ENCODE data around the gene STS. TPM values are rescaled to one million over a fixed set of nuclear protein-coding genes. Genes with fewer than 3 reads are reported as not detected.

STS gene
- total RNA-seq, 1 experiment from 2014 or later = 2.9 TPM

DNA sequence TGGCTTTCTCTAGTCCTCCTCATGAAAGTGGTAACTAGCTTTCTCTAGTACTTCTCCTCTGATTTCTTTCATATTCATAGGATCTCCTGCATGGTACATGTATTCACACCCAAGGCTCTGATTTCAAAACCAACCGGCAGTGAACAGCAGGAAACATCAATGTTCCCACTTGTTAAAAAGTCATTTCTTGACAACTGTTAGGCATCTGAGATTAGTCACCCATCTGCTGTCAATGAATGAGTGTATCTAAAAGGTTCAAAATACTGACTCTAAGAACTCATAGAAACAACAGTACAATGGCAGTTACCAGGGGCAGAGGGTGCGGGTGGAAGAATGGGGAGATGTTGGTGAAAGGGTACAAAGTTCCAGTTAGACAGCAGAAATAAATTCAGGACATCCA is 31.9 kb downstream of the STS start:
- DNase-seq (ENCODE audit: low spot score) = no peak

GRCh38 chrX:7184816-7185215 is 37.3 kb downstream of the STS start:
- DNase-seq (ENCODE audit: low spot score) = no peak

- no peak for DNase-seq (ENCODE audit: low spot score)
These were observed 41.2 kb downstream of the STS start for GRCh38 chrX:7188672-7189071.

GRCh38 chrX:7190157-7190556 is 42.6 kb downstream of the STS start:
- no peak for DNase-seq (ENCODE audit: low spot score)

DNA sequence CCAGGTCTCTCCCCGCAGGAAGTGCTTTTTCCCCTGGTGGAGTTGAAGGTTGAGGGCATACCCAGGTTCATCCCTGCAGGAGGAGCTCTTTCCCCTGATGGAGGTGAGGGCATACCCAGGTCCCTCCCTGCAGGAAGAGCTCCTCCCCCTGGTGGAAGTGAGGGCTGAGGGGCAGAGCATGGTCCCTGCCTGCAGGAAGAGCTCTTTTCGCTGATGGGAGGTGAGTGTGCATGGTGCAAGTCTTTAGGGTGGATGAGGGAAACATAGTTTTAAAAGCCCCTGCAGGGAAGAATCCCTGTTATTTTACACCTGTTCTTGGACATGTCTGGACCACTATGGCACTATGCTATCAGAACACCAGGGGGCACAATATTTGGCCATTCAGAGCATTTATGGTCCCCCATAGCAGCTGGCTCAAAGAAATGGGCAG is 44.2 kb downstream of the STS start:
- DNase-seq (ENCODE audit: low spot score) = no peak

- no peak for DNase-seq (ENCODE audit: low spot score)
These were observed 45.4 kb downstream of the STS start for GRCh38 chrX:7192871-7193270.

GRCh38 chrX:7194606-7195005 is 47.1 kb downstream of the STS start:
- no peak for DNase-seq (ENCODE audit: low spot score)

Other genes with a start within 250 kb of the STS start
- 5.4 and 17.0 TPM in 2 replicates for gene PUDP, start 441 bp downstream of the STS start, total RNA-seq (2014; rRNA removed; shearing (Covaris generic))

Data from H4 (cell line).